ENCODE data around the gene SPRR2D.
"Not testable (repeated sequence)": the region's sequence is repeated elsewhere in the genome, so short reads cannot be mapped to it uniquely, and the experiment has no call there.

SPRR2D gene

GRCh38 chr1:153058154-153058553, 17.2 kb upstream of the SPRR2D start:
- no peak overlapping the region for H3K27ac ChIP-seq
- H3K9ac ChIP-seq (ENCODE audit: insufficient read length), result no peak overlapping the region
- H3K36me3 ChIP-seq (ENCODE audit: insufficient read depth, low read length), result no peaks in the 10 kb centered on the region
- no peak for DNase-seq (ENCODE audit: low read depth, low spot score)
- no peak for TF ChIP-seq FOXP2 (optimal IDR thresholded peaks at IDR 0.05; ENCODE audit: control extremely low read depth, extremely low read length, insufficient read depth)
- no peak for TF ChIP-seq POLR2AphosphoS5 (IDR thresholded peaks at IDR 0.05; ENCODE audit: borderline replicate concordance, low read depth, low read length)
- TF ChIP-seq EZH2 (IDR thresholded peaks at IDR 0.05), result no peak
- H3K4me3 ChIP-seq, result no peak overlapping the region
- no peaks in the 10 kb centered on the region for H3K9me3 ChIP-seq (ENCODE audit: low read depth, low read length)

DNA sequence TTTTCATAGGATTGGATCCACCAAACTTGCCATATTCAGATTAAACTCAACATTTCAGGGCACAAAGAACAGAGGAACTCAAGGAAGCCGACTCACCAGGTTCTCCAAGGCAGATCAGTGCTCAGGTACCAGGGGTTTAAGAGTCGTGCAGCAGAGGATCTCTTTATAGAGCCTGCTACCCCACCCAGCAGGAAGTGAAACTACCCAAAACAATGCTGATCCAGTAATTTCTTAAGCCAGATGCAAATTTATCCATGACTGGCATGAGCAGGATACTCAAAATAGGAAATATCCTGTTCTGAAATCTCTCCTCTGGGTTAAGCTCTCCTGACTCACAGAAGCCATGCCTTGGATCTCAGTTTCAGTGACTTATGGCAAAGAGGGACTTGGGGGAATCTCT, 16.5 kb upstream of the SPRR2D start, which contains the start of gene SPRR2A:
Gene SPRR2A (minus strand): TSS at position 138 of the 400 bp plus-strand sequence. CDS start 777 bp downstream, outside the sequence.
- Histone ChIP-seq H3K9ac (ENCODE audit: insufficient read length) (no peak within 1 kb of the TSS), H3K36me3 (ENCODE audit: insufficient read depth, low read length) (no peaks in the 10 kb centered on the region), H3K4me3 (no peak within 1 kb of the TSS), H3K9me3 (ENCODE audit: low read depth, low read length) (no peaks in the 10 kb centered on the region), H3K27ac (no peak within 1 kb of the TSS)
- DNase-seq (ENCODE audit: low read depth, low spot score), result no peak
- TF ChIP-seq POLR2AphosphoS5 (IDR thresholded peaks at IDR 0.05; ENCODE audit: borderline replicate concordance, low read depth, low read length), result no peak
- TF ChIP-seq EZH2 (IDR thresholded peaks at IDR 0.05), result no peak

DNA sequence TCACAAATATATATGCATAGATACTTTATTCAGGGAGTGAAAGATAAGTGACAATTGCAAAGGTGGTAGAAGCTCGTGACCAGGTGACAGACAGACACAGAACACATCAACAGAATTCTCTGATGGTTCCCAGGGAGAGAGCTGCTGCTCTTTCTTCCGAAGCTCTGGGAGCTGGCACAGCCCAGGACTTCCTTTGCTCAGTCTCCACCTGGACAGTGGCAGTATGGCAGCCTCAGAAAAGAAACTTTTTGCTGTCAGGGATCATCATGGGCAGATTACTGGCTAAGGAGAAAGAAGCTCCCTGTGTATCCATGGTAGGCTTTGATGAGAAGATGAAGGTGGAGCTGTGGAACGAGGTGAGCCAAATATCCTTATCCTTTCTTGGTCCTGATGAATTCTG, 15.2 kb upstream of the SPRR2D start:
- not testable (repeated sequence) for DNase-seq (ENCODE audit: low read depth, low spot score); H3K27ac ChIP-seq; H3K9me3 ChIP-seq (ENCODE audit: low read depth, low read length); H3K9ac ChIP-seq (ENCODE audit: insufficient read length); H3K4me3 ChIP-seq; H3K36me3 ChIP-seq (ENCODE audit: insufficient read depth, low read length)

DNA sequence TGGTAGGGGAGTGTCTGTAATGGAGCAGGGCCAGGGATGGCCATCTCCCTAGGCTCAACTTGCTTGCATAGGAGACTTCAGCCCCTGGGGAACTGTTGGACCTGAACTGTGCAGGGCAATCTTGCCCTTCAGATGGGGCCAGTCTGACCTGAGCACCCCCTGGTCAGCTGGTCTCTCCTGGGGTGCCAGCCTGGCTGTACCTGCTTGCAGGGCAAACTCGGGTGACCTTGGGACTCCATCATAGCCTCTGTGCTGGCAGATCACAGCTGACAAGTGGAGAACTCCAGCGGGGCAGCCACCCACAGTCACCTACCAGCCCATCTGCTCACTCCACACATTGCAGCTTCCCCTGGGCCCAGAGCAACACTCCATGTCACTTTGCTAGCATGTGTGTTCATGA, 8.3 kb upstream of the SPRR2D start:
- DNase-seq (ENCODE audit: low read depth, low spot score), result no peak
- Histone ChIP-seq H3K27ac (no peak overlapping the region), H3K9me3 (ENCODE audit: low read depth, low read length) (no peaks in the 10 kb centered on the region), H3K9ac (ENCODE audit: insufficient read length) (no peak overlapping the region), H3K4me3 (no peak overlapping the region), H3K36me3 (ENCODE audit: insufficient read depth, low read length) (no peaks in the 10 kb centered on the region)
- TF ChIP-seq POLR2AphosphoS5 (IDR thresholded peaks at IDR 0.05; ENCODE audit: borderline replicate concordance, low read depth, low read length), result no peak
- TF ChIP-seq EZH2 (IDR thresholded peaks at IDR 0.05), result no peak
- TF ChIP-seq FOXP2 (optimal IDR thresholded peaks at IDR 0.05; ENCODE audit: control extremely low read depth, extremely low read length, insufficient read depth), result no peak

- TF ChIP-seq FOXP2 (optimal IDR thresholded peaks at IDR 0.05; ENCODE audit: control extremely low read depth, extremely low read length, insufficient read depth) (no peak), EZH2 (IDR thresholded peaks at IDR 0.05) (no peak), POLR2AphosphoS5 (IDR thresholded peaks at IDR 0.05; ENCODE audit: borderline replicate concordance, low read depth, low read length) (no peak)
- no peak overlapping the region for H3K27ac ChIP-seq
- H3K4me3 ChIP-seq, result no peak overlapping the region
- H3K9ac ChIP-seq (ENCODE audit: insufficient read length), result no peak overlapping the region
- H3K36me3 ChIP-seq (ENCODE audit: insufficient read depth, low read length), result no peaks in the 10 kb centered on the region
- H3K9me3 ChIP-seq (ENCODE audit: low read depth, low read length), result no peaks in the 10 kb centered on the region
- no peak for DNase-seq (ENCODE audit: low read depth, low spot score)
Measured at GRCh38 chr1:153035211-153035610, 5.7 kb downstream of the SPRR2D start.

- DNase-seq (ENCODE audit: low read depth, low spot score), result no peak
- H3K4me3 ChIP-seq, result no peak overlapping the region
Measured at GRCh38 chr1:153032677-153033308, 8.1 kb downstream of the SPRR2D start.

GRCh38 chr1:153032073-153032472, 8.8 kb downstream of the SPRR2D start:
- no peak for DNase-seq (ENCODE audit: low read depth, low spot score)
- no peak overlapping the region for H3K27ac ChIP-seq
- no peak for TF ChIP-seq EZH2 (IDR thresholded peaks at IDR 0.05)
- no peak for TF ChIP-seq FOXP2 (optimal IDR thresholded peaks at IDR 0.05; ENCODE audit: control extremely low read depth, extremely low read length, insufficient read depth)
- TF ChIP-seq POLR2AphosphoS5 (IDR thresholded peaks at IDR 0.05; ENCODE audit: borderline replicate concordance, low read depth, low read length), result no peak

More at GRCh38 chr1:153032677-153033308, 8.1 kb downstream of the SPRR2D start:
- H3K9me3 ChIP-seq (ENCODE audit: low read depth, low read length), result no peaks in the 10 kb centered on the region
- no peak overlapping the region for H3K9ac ChIP-seq (ENCODE audit: insufficient read length)
- no peaks in the 10 kb centered on the region for H3K36me3 ChIP-seq (ENCODE audit: insufficient read depth, low read length)
- TF ChIP-seq FOXP2 (optimal IDR thresholded peaks at IDR 0.05; ENCODE audit: control extremely low read depth, extremely low read length, insufficient read depth) (no peak), POLR2AphosphoS5 (IDR thresholded peaks at IDR 0.05; ENCODE audit: borderline replicate concordance, low read depth, low read length) (no peak), EZH2 (IDR thresholded peaks at IDR 0.05) (no peak)
- H3K27ac ChIP-seq, result no peak overlapping the region

DNA sequence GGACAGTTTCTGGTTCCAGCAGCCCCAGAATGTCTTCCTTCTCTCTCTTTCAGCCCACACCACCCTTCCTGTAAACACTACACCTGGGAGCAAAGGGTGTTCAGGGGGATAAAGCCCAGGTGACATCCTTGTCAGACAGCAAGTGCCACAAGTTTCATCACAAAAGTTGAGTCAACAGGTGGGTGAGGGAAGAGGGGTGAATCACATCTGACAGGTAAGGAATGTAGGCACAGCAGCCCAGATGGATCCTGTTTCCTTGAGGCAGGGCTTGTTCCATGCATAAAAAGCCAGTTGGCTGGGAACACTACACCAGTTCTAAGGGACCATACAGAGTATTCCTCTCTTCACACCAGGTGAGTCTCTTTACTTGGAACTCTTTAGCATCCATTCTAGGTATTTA, 10.0 kb downstream of the SPRR2D start, which contains the start of gene SPRR1B:
Gene SPRR1B (plus strand): TSS at position 309 of the 400 bp plus-strand sequence. CDS start 1,143 bp downstream, outside the sequence.
- no peak for DNase-seq (ENCODE audit: low read depth, low spot score)
- no peak for TF ChIP-seq FOXP2 (optimal IDR thresholded peaks at IDR 0.05; ENCODE audit: control extremely low read depth, extremely low read length, insufficient read depth)
- no peak for TF ChIP-seq POLR2AphosphoS5 (IDR thresholded peaks at IDR 0.05; ENCODE audit: borderline replicate concordance, low read depth, low read length)
- no peak for TF ChIP-seq EZH2 (IDR thresholded peaks at IDR 0.05)
- Histone ChIP-seq H3K27ac (no peak within 1 kb of the TSS), H3K9ac (ENCODE audit: insufficient read length) (no peak within 1 kb of the TSS), H3K36me3 (ENCODE audit: insufficient read depth, low read length) (no peaks in the 10 kb centered on the region), H3K9me3 (ENCODE audit: low read depth, low read length) (no peaks in the 10 kb centered on the region), H3K4me3 (no peak within 1 kb of the TSS)

More at GRCh38 chr1:153032073-153032472, 8.8 kb downstream of the SPRR2D start:
- H3K9ac ChIP-seq (ENCODE audit: insufficient read length), result no peak overlapping the region
- no peaks in the 10 kb centered on the region for H3K36me3 ChIP-seq (ENCODE audit: insufficient read depth, low read length)
- no peaks in the 10 kb centered on the region for H3K9me3 ChIP-seq (ENCODE audit: low read depth, low read length)
- no peak overlapping the region for H3K4me3 ChIP-seq

- H3K36me3 ChIP-seq (ENCODE audit: insufficient read depth, low read length), result no peaks in the 10 kb centered on the region
- no peak overlapping the region for H3K4me3 ChIP-seq
- no peak overlapping the region for H3K9ac ChIP-seq (ENCODE audit: insufficient read length)
- no peaks in the 10 kb centered on the region for H3K9me3 ChIP-seq (ENCODE audit: low read depth, low read length)
- DNase-seq (ENCODE audit: low read depth, low spot score), result no peak
- TF ChIP-seq EZH2 (IDR thresholded peaks at IDR 0.05) (no peak), FOXP2 (optimal IDR thresholded peaks at IDR 0.05; ENCODE audit: control extremely low read depth, extremely low read length, insufficient read depth) (no peak), POLR2AphosphoS5 (IDR thresholded peaks at IDR 0.05; ENCODE audit: borderline replicate concordance, low read depth, low read length) (no peak)
- no peak overlapping the region for H3K27ac ChIP-seq
Measured at GRCh38 chr1:153028766-153029165, 12.2 kb downstream of the SPRR2D start.

All from SK-N-MC (cell line).